GM19395 (cell line): Measurements from ENCODE around the gene MB21D2.
A peak's percentile ranks its signal among the peaks of the same experiment; 100 is the strongest.

ENCODE experiments used
- ATAC-seq: cut with Tn5 transposase; IDR thresholded peaks from one replicate; pipeline ENCODE4 v1.9.1; 2021; ENCODE audit warnings: mild to moderate bottlenecking, moderate library complexity; ENCODE audit not compliant: unreplicated experiment

The MB21D2 gene

DNA sequence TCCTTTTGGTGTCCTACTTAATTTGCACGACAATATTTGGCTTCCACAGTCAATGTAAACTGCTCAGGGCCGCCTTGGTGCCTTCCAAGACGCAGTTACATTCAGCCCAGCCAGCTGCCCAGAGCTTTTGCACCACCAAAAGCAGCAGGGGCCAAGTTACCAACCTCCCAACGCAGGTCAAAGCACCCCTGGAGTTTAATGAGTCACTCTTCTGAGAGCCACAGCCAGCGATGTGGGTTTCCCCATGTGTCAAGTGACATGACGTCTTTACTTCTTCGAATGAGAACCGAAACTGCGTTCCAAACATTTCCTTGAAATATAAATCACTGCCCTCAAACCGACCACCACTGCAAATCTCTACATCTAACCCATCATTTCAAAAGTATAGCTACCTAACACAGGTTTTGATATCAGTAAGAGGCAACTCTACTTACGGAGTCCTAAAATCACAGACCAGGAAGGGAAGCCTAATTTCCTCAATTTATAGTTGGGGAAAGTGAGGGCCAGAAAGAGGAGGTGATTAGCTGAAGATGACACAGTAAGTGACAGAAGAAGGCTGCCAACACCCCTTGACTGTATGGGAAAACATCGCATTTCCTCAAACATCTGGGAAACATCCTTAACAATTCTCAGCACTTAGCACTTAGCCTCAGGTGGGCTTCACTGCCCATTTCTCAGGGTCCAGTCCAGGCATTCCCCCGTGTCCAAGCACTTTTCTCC is 24.5 kb downstream of the MB21D2 start:
- peak; percentile 96 for ATAC-seq

GRCh38 chr3:192890347-192891335 is 27.0 kb downstream of the MB21D2 start:
- no peak for ATAC-seq

GRCh38 chr3:192889679-192890078 is 28.0 kb downstream of the MB21D2 start:
- ATAC-seq = no peak

- no peak for ATAC-seq
Measured at GRCh38 chr3:192888190-192888589, 29.5 kb downstream of the MB21D2 start.

GRCh38 chr3:192887701-192888100 is 30.0 kb downstream of the MB21D2 start:
- ATAC-seq = no peak

GRCh38 chr3:192887047-192887446 is 30.6 kb downstream of the MB21D2 start:
- no peak for ATAC-seq

GRCh38 chr3:192884777-192885773 is 32.6 kb downstream of the MB21D2 start:
- ATAC-seq = no peak

GRCh38 chr3:192883512-192883911 is 34.1 kb downstream of the MB21D2 start:
- ATAC-seq = no peak

- ATAC-seq = no peak
Measured at GRCh38 chr3:192881159-192881786, 36.4 kb downstream of the MB21D2 start.

- no peak for ATAC-seq
Measured at GRCh38 chr3:192880313-192880712, 37.3 kb downstream of the MB21D2 start.

DNA sequence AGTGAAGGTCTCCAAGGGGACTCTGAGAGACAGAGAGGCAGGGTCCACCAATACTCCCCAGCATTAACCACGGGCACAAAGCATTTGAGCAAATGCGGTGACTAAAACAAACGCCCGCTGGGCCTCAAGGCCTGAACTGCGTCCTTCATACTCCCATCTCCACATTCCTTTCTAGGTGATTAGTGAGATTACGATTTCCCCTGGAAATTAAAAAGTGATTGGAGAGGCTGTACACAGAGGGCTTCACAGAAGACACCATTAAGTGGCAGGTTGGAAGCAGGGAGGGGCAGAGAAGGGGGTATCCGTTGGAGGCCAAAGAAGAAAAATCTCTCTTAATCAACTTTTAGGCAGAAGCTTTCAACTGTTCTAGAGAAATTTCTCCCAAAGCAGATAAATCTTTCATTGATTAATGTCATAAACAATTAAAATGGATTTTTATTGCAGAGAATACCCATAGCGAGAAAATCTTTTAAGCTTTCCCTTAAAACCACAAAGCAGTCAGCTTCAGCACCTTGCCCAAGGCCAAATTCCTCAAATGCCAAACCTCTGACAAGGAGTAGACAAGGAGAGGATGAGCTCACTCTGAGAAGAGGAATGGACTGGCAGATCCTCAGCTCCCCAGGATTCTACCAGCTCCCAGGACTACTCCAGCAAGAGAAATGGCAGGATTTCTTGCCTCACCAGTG is 38.2 kb downstream of the MB21D2 start:
- ATAC-seq = no peak

GRCh38 chr3:192875971-192876565 is 41.6 kb downstream of the MB21D2 start:
- ATAC-seq = no peak

GRCh38 chr3:192870822-192871221 is 46.8 kb downstream of the MB21D2 start:
- ATAC-seq = no peak

DNA sequence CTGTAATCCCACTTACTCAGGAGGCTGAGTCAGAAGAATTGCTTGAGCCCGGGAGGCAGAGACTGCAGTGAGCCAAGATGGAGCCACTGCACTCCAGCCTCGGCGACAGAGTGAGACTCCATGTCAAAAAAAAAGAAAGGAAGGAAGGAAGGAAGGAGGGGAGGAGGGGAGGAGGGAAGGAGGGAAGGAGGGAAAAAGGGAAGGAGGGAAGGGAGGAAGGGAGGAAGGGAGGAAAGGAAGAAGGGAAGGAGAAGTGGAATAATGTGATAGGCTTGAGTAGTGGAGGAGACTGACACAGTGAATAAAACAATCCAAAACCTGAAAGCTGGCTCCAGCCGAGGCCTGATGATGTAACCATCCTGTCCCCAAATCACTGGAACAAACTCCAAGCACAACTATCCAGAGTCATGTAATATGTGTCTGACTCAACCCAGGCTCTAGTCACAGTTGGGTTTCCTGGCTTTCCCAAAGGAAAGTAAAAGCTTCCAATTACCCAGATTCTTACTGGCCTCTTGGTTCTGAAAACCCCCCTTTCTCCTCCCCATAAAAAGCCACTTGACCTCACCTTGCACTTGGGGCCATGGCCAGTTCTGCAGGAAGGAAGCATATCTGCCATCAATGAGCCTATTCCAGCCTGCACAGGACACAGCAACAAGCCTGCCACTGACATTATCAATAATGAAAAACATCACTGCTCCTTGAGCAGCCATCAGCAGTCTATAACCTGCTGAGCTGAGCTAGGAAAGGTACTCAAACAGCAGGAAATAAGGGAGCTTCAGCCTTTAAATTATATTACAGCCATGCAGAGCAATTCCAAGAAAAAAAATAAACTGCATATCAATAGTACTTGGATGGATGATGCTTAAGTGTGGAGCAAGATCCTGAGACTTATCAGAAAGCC is 48.3 kb downstream of the MB21D2 start:
- no peak for ATAC-seq

DNA sequence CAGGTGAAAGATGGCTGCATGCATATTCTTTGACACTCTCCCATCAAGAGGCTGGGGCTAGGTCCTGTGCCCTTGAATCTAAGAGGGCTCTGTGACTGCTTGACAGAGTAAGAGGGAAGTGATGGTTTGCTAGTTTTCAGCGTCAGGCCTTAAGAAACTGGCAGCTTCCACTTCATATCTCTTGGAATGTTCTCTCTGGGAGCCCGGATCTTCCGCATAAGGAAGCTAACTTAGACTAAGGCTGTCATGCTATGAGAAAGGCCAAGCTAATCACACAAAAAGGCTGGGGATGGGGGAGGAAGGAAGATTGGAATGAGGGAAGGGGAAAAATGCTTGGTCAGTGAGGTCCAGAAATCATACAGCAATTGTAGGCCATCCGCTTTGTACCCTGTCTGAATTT is 50.0 kb downstream of the MB21D2 start:
- no peak for ATAC-seq

GRCh38 chr3:192866804-192867203 is 50.9 kb downstream of the MB21D2 start:
- no peak for ATAC-seq

DNA sequence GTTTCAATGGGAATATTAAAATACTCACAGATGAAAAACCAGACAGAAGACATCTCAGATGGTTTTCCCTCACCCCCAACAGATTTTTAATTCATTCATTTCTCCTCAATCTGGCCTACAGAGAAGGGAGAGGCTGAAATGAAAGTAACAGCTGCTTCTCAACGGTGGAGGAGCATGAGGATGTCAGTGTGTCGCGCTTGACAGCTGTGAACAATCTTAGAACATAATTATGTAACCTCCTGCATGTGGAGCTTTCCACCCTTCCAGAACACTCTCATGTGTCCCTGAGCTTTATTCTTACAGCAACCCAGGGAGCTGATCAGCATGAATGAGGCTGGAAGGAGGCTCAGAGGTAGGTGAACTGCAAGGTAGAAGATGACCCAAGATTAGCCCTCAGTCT is 52.7 kb downstream of the MB21D2 start:
- ATAC-seq = peak; percentile 85

GRCh38 chr3:192863091-192863420 is 54.6 kb downstream of the MB21D2 start:
- no peak for ATAC-seq
